ENCODE data around the gene CD46. TPM values are rescaled to one million over a fixed set of nuclear protein-coding genes. Genes with fewer than 3 reads are reported as not detected.

The CD46 gene
- total and polyA plus RNA-seq, 9 donors = 78.8 to 165 (median 121) TPM

DNA sequence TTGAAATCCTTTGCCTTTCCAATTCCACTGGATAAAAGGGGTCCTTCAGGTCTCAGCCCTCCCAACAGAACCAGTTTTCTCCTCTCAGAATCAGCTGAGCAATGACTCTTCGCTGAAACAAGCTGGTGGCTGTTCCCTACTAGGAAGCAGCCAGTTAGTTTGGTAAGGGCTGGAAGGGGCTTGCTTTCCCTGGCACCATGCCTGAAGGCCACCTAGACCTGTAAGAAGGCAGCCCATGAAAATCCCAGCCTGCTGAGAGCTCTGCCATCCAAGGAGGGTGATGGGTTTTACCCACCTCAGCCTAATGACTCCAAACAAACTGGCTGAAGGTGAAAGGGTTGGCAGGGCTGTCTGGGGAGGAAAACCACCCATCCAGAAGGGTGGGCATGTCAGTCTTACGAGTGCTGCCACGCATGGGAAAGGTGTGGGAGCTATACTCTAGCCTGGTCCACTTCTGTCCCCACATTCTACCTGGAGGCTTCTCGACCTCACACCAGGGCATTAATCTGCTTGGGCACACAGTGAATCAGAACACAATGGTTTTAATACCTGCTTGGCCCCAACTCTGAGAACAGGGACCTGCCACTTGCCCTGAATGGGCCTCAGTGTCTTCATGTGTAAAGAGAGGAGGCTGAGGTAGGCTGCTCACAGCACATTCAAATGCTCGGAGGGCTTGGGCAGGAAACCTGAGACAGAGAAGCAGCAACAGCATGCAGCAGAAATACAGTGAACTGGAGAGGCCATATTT, 53.0 kb downstream of the CD46 start:
- WGBS, 3 donors = 78 to 90% (median 83%) methylated on average over 5 of the region's 5 CpGs
- no peaks in the 10 kb centered on the region for H3K9me3 ChIP-seq
- no peak overlapping the region for H3K27ac ChIP-seq
- H3K36me3 ChIP-seq = no peaks in the 10 kb centered on the region
- intact Hi-C loops (cut with DNase I) = no loop called here
- H3K27me3 ChIP-seq = no peaks in the 10 kb centered on the region
- no peak for TF ChIP-seq EP300 (IDR thresholded peaks at IDR 0.05)
- TF ChIP-seq, protein P1, sequence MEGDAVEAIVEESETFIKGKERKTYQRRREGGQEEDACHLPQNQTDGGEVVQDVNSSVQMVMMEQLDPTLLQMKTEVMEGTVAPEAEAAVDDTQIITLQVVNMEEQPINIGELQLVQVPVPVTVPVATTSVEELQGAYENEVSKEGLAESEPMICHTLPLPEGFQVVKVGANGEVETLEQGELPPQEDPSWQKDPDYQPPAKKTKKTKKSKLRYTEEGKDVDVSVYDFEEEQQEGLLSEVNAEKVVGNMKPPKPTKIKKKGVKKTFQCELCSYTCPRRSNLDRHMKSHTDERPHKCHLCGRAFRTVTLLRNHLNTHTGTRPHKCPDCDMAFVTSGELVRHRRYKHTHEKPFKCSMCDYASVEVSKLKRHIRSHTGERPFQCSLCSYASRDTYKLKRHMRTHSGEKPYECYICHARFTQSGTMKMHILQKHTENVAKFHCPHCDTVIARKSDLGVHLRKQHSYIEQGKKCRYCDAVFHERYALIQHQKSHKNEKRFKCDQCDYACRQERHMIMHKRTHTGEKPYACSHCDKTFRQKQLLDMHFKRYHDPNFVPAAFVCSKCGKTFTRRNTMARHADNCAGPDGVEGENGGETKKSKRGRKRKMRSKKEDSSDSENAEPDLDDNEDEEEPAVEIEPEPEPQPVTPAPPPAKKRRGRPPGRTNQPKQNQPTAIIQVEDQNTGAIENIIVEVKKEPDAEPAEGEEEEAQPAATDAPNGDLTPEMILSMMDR (IDR thresholded peaks at IDR 0.05) = no peak
- TF ChIP-seq POLR2A (IDR thresholded peaks at IDR 0.05) = no peak
- no peak overlapping the region for H3K4me3 ChIP-seq
- H3K4me1 ChIP-seq (ENCODE audit: insufficient read depth) = peaks cover 10% of the 10 kb centered on the region
- no peak for DNase-seq

DNA sequence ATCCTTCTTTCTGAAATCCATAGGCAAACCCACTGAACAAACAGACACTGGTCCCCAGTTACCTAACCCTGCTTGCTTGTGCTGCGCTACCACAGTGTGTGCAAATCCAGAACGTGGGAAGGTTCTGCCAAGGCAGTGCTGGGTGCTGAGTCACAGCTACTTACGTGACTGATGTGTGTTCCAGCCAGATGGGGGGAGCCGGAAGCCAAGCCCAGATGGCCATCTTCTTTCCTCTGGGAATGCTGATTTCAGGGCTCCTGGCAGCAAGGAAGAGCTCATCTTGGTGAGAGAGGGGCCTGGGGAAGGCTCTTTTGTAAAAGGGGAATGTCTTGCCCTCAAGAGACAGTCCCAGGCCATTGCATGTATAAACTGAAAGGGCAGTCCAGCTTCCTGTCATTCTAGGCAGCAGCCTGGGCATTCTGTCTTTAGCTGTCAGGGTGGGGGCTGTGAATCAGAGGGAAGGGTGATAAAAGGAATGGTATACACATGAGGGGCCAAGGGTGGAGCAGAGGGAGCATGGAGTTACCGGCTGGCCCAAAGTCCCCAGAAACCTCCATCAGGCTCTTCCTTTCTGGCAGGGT, 54.1 kb downstream of the CD46 start:
- peaks cover 11% of the 10 kb centered on the region for H3K4me1 ChIP-seq (ENCODE audit: insufficient read depth)
- no peaks in the 10 kb centered on the region for H3K9me3 ChIP-seq
- no peaks in the 10 kb centered on the region for H3K36me3 ChIP-seq
- 40 to 59% (median 50%) methylated on average over 5 of the region's 5 CpGs for WGBS, 3 donors
- DNase-seq = peak; percentile 41 to 75 (median 51)
- intact Hi-C loops (cut with DNase I) = no loop called here
- no peaks in the 10 kb centered on the region for H3K27me3 ChIP-seq
- TF ChIP-seq, protein P1 (IDR thresholded peaks at IDR 0.05) = no peak
- TF ChIP-seq EP300 (IDR thresholded peaks at IDR 0.05) = no peak
- TF ChIP-seq POLR2A (IDR thresholded peaks at IDR 0.05) = no peak
- H3K27ac ChIP-seq = no peak overlapping the region
- no peak overlapping the region for H3K4me3 ChIP-seq

DNA sequence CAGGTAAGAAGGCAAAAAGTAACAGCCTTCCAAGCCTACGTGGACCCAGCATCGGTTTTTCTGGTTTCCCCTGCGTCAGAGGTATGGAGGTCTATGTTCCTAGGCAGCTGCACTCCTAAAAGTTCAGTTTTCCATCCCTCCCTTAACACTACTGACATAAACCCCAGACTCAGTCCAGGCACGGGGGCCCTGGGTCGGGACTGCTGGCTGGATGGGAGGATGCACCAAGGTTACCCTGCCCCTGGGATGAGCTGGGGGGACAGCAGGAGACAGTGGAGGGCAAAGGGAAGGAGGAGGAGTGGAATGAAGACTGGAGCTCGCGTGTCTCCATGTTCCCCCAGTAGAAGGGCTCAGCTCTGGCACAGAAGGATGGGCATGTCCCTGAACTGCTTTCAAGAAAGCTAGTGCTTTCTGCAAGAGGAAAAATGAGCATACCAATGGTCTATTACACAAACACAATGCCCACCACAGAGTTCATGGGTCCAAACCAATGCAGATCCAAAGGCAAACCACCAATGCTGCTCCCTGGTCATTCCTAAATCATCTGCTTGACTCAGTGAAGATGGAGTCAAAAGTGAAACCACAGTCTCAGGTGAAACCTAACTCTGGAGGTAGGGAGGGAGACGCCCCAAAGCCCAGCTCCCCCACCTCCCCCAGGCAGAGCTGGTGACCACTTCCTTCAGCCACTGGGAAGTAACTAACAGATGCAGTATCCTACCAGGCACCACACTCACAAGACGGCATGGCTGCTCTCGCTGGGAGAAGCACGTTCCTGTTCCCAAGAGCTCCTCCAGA, 54.9 kb downstream of the CD46 start:
- no peak for DNase-seq
- TF ChIP-seq EP300 (IDR thresholded peaks at IDR 0.05) (no peak), POLR2A (IDR thresholded peaks at IDR 0.05) (no peak)
- TF ChIP-seq, protein P1 (IDR thresholded peaks at IDR 0.05) = no peak
- Histone ChIP-seq H3K9me3 (no peaks in the 10 kb centered on the region), H3K36me3 (no peaks in the 10 kb centered on the region), H3K4me3 (no peak overlapping the region), H3K27me3 (no peaks in the 10 kb centered on the region), H3K27ac (peak overlapping the region in 1 of 2 donors; percentile 25), H3K4me1 (ENCODE audit: insufficient read depth) (peaks cover 15% of the 10 kb centered on the region)
- intact Hi-C loops (cut with DNase I) = no loop called here
- WGBS, 3 donors = 87 to 92% (median 89%) methylated on average over 11 of the region's 11 CpGs

DNA sequence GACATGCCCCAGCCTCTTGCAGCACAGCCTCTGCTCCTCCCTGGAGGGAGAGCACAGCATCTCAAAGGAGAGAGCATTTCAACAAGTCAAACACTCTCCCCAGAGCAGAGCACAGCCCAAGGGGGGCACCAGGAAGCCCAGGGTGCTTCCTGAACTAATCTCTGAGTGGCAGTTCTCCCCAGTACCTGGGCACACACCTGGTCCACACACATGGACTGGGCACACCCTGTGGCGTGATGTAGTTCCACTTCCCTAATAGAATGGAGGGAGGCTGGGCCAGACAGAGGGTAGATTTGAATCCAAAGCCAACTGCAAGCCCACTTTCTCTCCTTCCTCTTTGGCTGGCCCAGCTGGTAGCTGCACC, 55.5 kb downstream of the CD46 start:
- no peaks in the 10 kb centered on the region for H3K27me3 ChIP-seq
- no peaks in the 10 kb centered on the region for H3K36me3 ChIP-seq
- TF ChIP-seq EP300 (IDR thresholded peaks at IDR 0.05) (no peak), POLR2A (IDR thresholded peaks at IDR 0.05) (no peak)
- TF ChIP-seq, protein P1 (IDR thresholded peaks at IDR 0.05) = no peak
- H3K9me3 ChIP-seq = no peaks in the 10 kb centered on the region
- intact Hi-C loops (cut with DNase I) = no loop called here
- H3K4me3 ChIP-seq = no peak overlapping the region
- WGBS, 3 donors = 85 to 95% (median 87%) methylated on average over 1 of the region's 1 CpG
- H3K4me1 ChIP-seq (ENCODE audit: insufficient read depth) = peaks cover 21% of the 10 kb centered on the region
- H3K27ac ChIP-seq = peak overlapping the region in 1 of 2 donors; percentile 25
- peak in 1 of 5 donors; percentile 21 for DNase-seq

Measured in ovary (tissue), 9 donors.